DOHH2 (cell line): ENCODE results near the gene PDXK.

ENCODE experiments used
- CTCF ChIP-seq: fragments of 200-600 bp; sonication (generic); IDR thresholded peaks from one replicate; pipeline ENCODE4 v1.5.1; 2014; ENCODE audit warnings: antibody characterized with exemption, mild to moderate bottlenecking, low read depth, low read length; ENCODE audit not compliant: poor library complexity, severe bottlenecking
- EZH2phosphoT487 ChIP-seq: fragments of 200-600 bp; sonication (generic); IDR thresholded peaks from 2 replicates; pipeline ENCODE4 v1.6.1; 2017; ENCODE audit warnings: borderline replicate concordance, mild to moderate bottlenecking, antibody characterized with exemption, low read length, moderate library complexity, mixed read lengths

DNA sequence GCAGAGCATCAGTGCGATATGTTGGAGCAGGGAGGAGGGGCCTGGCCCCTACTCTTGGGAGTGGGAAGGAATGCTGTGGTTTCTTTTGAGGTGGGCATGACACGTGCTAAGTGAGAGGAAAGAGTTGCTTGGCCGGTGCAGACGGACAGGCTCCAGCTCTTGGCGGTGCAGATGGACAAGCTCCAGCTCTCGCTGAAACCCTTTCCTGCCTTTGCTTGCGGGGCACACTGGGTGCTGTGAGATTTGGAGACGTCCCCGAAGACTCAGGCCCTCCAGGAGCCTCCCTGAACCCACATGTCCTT is 15.9 kb downstream of the PDXK start:
- TF ChIP-seq CTCF (no peak), EZH2phosphoT487 (no peak)
